ENCODE measurements around the gene KRTAP20-1.

DNA sequence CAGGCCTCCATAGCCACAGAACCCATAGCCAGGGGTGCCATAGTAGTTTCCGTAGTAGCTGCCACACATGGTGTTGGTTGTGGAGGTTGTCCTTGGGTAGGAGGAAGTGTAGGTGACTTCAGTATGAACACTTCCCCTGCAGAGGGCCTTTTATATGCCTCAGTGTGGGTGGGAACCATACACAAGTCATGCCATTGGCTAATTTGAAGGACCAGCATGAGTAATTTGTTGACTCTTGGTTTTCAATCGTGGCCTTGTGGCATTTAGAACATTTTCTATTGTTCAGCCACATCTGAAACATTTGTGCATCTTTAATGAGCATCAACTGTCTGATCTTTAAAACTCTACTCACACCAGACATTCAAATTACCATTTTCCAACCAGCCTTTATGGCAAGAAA lies 2.4 kb upstream of the KRTAP20-1 start, which contains the start of gene KRTAP6-1:
- TF ChIP-seq EZH2 (IDR thresholded peaks at IDR 0.05) (no peak), POLR2AphosphoS5 (IDR thresholded peaks at IDR 0.05; ENCODE audit: borderline replicate concordance, low read depth, low read length) (no peak)
